Choroid plexus epithelial cell (primary cell): ENCODE data around the gene EIF2B4.
A peak's percentile ranks its signal among the peaks of the same experiment; 100 is the strongest.
"Not testable (repeated sequence)": the region's sequence is repeated elsewhere in the genome, so short reads cannot be mapped to it uniquely, and the experiment has no call there.

ENCODE experiments used
- DNase-seq: peaks from one replicate; pipeline ENCODE4 v3.0.0-alpha.2; 2010; ENCODE audit warnings: low read depth
- H3K4me3 ChIP-seq: 2 replicates; pipeline ENCODE4 v1.5.1; 2011; ENCODE audit warnings: low read depth, mild to moderate bottlenecking, control low read depth, low read length, moderate library complexity
- CTCF ChIP-seq: conservative IDR thresholded peaks from 2 replicates; pipeline ENCODE4 v1.5.1; 2011; ENCODE audit warnings: low read depth, mild to moderate bottlenecking, control low read depth, inconsistent platforms, low read length, moderate library complexity

EIF2B4 gene

GRCh38 chr2:27353762-27354596 is 16.2 kb downstream of the EIF2B4 start:
- H3K4me3 ChIP-seq, result no peak overlapping the region
- TF ChIP-seq CTCF, result no peak
- DNase-seq, result peak; percentile 23

- not testable (repeated sequence) for H3K4me3 ChIP-seq, DNase-seq
These were observed 16.8 kb downstream of the EIF2B4 start for GRCh38 chr2:27353386-27353761.

GRCh38 chr2:27351802-27352598 is 18.1 kb downstream of the EIF2B4 start:
- H3K4me3 ChIP-seq, result no peak overlapping the region
- DNase-seq, result no peak
- no peak for TF ChIP-seq CTCF

GRCh38 chr2:27350106-27350693 is 19.9 kb downstream of the EIF2B4 start:
- DNase-seq, result no peak
- no peak overlapping the region for H3K4me3 ChIP-seq
- no peak for TF ChIP-seq CTCF

- H3K4me3 ChIP-seq, result no peak overlapping the region
- DNase-seq, result no peak
- no peak for TF ChIP-seq CTCF
These were observed 22.5 kb downstream of the EIF2B4 start for GRCh38 chr2:27347641-27348040.

- no peak overlapping the region for H3K4me3 ChIP-seq
- no peak for DNase-seq
- no peak for TF ChIP-seq CTCF
These were observed 34.0 kb downstream of the EIF2B4 start for GRCh38 chr2:27336173-27336572.

- TF ChIP-seq CTCF, result no peak
- no peak for DNase-seq
These were observed 34.8 kb downstream of the EIF2B4 start for GRCh38 chr2:27335311-27335710.

More at GRCh38 chr2:27335311-27335710, 34.8 kb downstream of the EIF2B4 start:
- H3K4me3 ChIP-seq, result no peak overlapping the region
